Stomach (tissue), 4 donors: ENCODE results near the gene LRRC70.

Source experiments
- POLR2A ChIP-seq, 4 donors: fragments of 450-650 bp; IDR thresholded peaks; one replicate each; pipeline ENCODE4 v1.6.1; 2016; ENCODE audit warnings: antibody characterized with exemption in 4 of 4, control low read depth in 2 of 4, mild to moderate bottlenecking in 1 of 4, moderate library complexity in 1 of 4
- POLR2AphosphoS5 ChIP-seq, 3 donors: sonication (generic); formaldehyde crosslinking; IDR thresholded peaks; one replicate each; pipeline ENCODE4 v1.6.1; 2016; ENCODE audit warnings: antibody characterized with exemption in 3 of 3
- TF ChIP-seq, protein P1 (sequence below), 7 experiments: fragments of 450-650 bp in 4 of 7; fragments of 200-600 bp in 3 of 7; sonication (generic) in 3 of 7; IDR thresholded peaks; one replicate each; pipeline ENCODE4 v1.5.1; 2016 to 2019; ENCODE audit warnings: antibody characterized with exemption in 7 of 7, control low read depth in 2 of 7, mild to moderate bottlenecking in 1 of 7

- TF ChIP-seq, protein P1, sequence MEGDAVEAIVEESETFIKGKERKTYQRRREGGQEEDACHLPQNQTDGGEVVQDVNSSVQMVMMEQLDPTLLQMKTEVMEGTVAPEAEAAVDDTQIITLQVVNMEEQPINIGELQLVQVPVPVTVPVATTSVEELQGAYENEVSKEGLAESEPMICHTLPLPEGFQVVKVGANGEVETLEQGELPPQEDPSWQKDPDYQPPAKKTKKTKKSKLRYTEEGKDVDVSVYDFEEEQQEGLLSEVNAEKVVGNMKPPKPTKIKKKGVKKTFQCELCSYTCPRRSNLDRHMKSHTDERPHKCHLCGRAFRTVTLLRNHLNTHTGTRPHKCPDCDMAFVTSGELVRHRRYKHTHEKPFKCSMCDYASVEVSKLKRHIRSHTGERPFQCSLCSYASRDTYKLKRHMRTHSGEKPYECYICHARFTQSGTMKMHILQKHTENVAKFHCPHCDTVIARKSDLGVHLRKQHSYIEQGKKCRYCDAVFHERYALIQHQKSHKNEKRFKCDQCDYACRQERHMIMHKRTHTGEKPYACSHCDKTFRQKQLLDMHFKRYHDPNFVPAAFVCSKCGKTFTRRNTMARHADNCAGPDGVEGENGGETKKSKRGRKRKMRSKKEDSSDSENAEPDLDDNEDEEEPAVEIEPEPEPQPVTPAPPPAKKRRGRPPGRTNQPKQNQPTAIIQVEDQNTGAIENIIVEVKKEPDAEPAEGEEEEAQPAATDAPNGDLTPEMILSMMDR (IDR thresholded peaks at IDR 0.05), result no peak
- no peak for TF ChIP-seq POLR2AphosphoS5 (IDR thresholded peaks at IDR 0.05)
- no peak for TF ChIP-seq POLR2A (IDR thresholded peaks at IDR 0.05)
Measured at GRCh38 chr5:62579761-62580160, 1.1 kb downstream of the LRRC70 start.
